ENCODE data around the gene HAPLN2. TPM values are rescaled to one million over a fixed set of nuclear protein-coding genes. Genes with fewer than 3 reads are reported as not detected.

HAPLN2 gene
- polyA plus RNA-seq, 1 donor (not counting 4 experiments of a cell fraction or from before 2014, with no cell fraction given) = not detected

DNA sequence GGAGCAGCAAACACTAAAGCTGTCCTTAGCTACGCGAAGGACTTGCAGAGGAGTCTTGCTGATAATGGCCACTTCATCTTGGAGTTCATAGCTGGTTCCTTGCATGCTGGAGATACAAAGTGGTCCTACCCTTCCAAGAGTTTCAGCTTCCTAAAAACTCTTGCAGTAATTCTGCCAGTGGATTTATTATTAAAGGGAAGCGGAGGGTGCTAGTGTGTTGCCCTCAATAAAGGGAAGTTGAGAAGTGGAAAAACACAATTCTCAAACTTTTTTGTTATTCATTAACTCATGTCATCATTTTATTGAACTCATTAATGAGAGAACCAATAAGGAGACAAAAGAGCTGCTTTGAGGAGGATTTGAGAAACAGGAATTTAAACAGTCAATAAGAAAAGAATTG, 6.5 kb upstream of the HAPLN2 start:
- no peak for TF ChIP-seq EZH2 (IDR thresholded peaks at IDR 0.05; ENCODE audit: low read length)
- TF ChIP-seq, protein P1, sequence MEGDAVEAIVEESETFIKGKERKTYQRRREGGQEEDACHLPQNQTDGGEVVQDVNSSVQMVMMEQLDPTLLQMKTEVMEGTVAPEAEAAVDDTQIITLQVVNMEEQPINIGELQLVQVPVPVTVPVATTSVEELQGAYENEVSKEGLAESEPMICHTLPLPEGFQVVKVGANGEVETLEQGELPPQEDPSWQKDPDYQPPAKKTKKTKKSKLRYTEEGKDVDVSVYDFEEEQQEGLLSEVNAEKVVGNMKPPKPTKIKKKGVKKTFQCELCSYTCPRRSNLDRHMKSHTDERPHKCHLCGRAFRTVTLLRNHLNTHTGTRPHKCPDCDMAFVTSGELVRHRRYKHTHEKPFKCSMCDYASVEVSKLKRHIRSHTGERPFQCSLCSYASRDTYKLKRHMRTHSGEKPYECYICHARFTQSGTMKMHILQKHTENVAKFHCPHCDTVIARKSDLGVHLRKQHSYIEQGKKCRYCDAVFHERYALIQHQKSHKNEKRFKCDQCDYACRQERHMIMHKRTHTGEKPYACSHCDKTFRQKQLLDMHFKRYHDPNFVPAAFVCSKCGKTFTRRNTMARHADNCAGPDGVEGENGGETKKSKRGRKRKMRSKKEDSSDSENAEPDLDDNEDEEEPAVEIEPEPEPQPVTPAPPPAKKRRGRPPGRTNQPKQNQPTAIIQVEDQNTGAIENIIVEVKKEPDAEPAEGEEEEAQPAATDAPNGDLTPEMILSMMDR (optimal IDR thresholded peaks at IDR 0.05 in 1 of 3, IDR thresholded peaks at IDR 0.05 in 1 of 3, conservative IDR thresholded peaks at IDR 0.05 in 1 of 3; ENCODE audit: extremely low read depth in 1 of 3, insufficient read depth in 2 of 3, low read length in 3 of 3) = no peak
- H4K20me1 ChIP-seq (ENCODE audit: control insufficient read depth, extremely low read depth, insufficient read depth, low read length) = peaks cover 2% of the 10 kb centered on the region
- no peaks in the 10 kb centered on the region for H3K36me3 ChIP-seq (ENCODE audit: control insufficient read depth in 2 of 2, extremely low read depth in 1 of 2, insufficient read depth in 2 of 2, low read length in 2 of 2)
- dilution Hi-C loops (cut with MboI; ENCODE audit: extremely low pct_ligation_motif_present, low sequenced_read_pairs) = no loop called here
- no peaks in the 10 kb centered on the region for H3K4me1 ChIP-seq (ENCODE audit: control insufficient read depth, extremely low read depth, insufficient read depth, low read length)
- no peak overlapping the region for H3K27ac ChIP-seq (ENCODE audit: control insufficient read depth, insufficient read depth, low read length)
- H3K4me3 ChIP-seq (ENCODE audit: control insufficient read depth in 2 of 3, extremely low read depth in 1 of 3, insufficient read depth in 2 of 3, low read depth in 1 of 3, low read length in 3 of 3) = no peak overlapping the region
- H3K9ac ChIP-seq (ENCODE audit: control insufficient read depth, extremely low read depth, insufficient read depth, low read length) = no peak overlapping the region
- DNase-seq (ENCODE audit: low read depth, low spot score) = no peak
- peaks cover 8% of the 10 kb centered on the region for H3K27me3 ChIP-seq (ENCODE audit: control insufficient read depth, extremely low read depth, insufficient read depth, low read length)
- no peak overlapping the region for H3K4me2 ChIP-seq (ENCODE audit: control insufficient read depth, extremely low read depth, insufficient read depth, low read depth, low read length)
- no peaks in the 10 kb centered on the region for H3K79me2 ChIP-seq (ENCODE audit: control insufficient read depth, insufficient read depth, low read length)
- H3K9me3 ChIP-seq (ENCODE audit: control insufficient read depth, low read depth, low read length) = no peaks in the 10 kb centered on the region
- no peak for FAIRE-seq
- no peaks in the 10 kb centered on the region for H3K9me1 ChIP-seq (ENCODE audit: control insufficient read depth, extremely low read depth, insufficient read depth, low read length)
- H2AFZ ChIP-seq (ENCODE audit: control insufficient read depth, low read length) = no peak overlapping the region

DNA sequence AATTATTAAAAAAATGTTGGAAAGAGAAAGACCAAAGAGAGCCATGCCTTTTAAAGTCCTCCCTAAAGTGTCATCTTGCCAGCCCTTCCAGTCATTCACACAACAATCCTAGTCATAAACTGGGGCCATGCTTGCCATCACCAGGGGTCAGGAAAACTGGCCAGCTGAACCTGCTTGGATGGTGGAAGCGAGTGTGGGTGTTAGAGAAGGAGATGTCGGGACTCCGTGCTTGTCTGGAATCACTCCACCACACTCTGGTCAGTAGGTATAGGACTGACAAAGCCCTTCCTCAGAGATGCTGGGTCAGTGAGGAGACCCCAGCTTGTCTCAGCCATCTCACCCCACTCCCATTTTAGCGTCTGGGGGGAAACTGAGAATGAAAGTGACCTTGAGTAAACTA, 3.3 kb upstream of the HAPLN2 start:
- DNase-seq (ENCODE audit: low read depth, low spot score) = no peak
- no peaks in the 10 kb centered on the region for H4K20me1 ChIP-seq (ENCODE audit: control insufficient read depth, extremely low read depth, insufficient read depth, low read length)
- no peaks in the 10 kb centered on the region for H3K36me3 ChIP-seq (ENCODE audit: control insufficient read depth in 2 of 2, extremely low read depth in 1 of 2, insufficient read depth in 2 of 2, low read length in 2 of 2)
- no peaks in the 10 kb centered on the region for H3K4me1 ChIP-seq (ENCODE audit: control insufficient read depth, extremely low read depth, insufficient read depth, low read length)
- no peak overlapping the region for H2AFZ ChIP-seq (ENCODE audit: control insufficient read depth, low read length)
- no peak overlapping the region for H3K4me2 ChIP-seq (ENCODE audit: control insufficient read depth, extremely low read depth, insufficient read depth, low read depth, low read length)
- no peak for FAIRE-seq
- no peaks in the 10 kb centered on the region for H3K9me3 ChIP-seq (ENCODE audit: control insufficient read depth, low read depth, low read length)
- H3K9me1 ChIP-seq (ENCODE audit: control insufficient read depth, extremely low read depth, insufficient read depth, low read length) = no peaks in the 10 kb centered on the region
- H3K27ac ChIP-seq (ENCODE audit: control insufficient read depth, insufficient read depth, low read length) = no peak overlapping the region
- H3K4me3 ChIP-seq (ENCODE audit: control insufficient read depth in 2 of 3, extremely low read depth in 1 of 3, insufficient read depth in 2 of 3, low read depth in 1 of 3, low read length in 3 of 3) = no peak overlapping the region
- peaks cover 21% of the 10 kb centered on the region for H3K27me3 ChIP-seq (ENCODE audit: control insufficient read depth, extremely low read depth, insufficient read depth, low read length)
- no peak overlapping the region for H3K9ac ChIP-seq (ENCODE audit: control insufficient read depth, extremely low read depth, insufficient read depth, low read length)
- TF ChIP-seq EZH2 (IDR thresholded peaks at IDR 0.05; ENCODE audit: low read length) = no peak
- TF ChIP-seq, protein P1 (optimal IDR thresholded peaks at IDR 0.05 in 1 of 3, IDR thresholded peaks at IDR 0.05 in 1 of 3, conservative IDR thresholded peaks at IDR 0.05 in 1 of 3; ENCODE audit: extremely low read depth in 1 of 3, insufficient read depth in 2 of 3, low read length in 3 of 3) = no peak
- dilution Hi-C loops (cut with MboI; ENCODE audit: extremely low pct_ligation_motif_present, low sequenced_read_pairs) = no loop called here
- H3K79me2 ChIP-seq (ENCODE audit: control insufficient read depth, insufficient read depth, low read length) = no peaks in the 10 kb centered on the region

Measured in keratinocyte (primary cell).